A172 (cell line): ENCODE results near the gene RIC8B. TPM values are rescaled to one million over a fixed set of nuclear protein-coding genes. Genes with fewer than 3 reads are reported as not detected.
A peak's percentile ranks its signal among the peaks of the same experiment; 100 is the strongest.
"Not testable (repeated sequence)": the region's sequence is repeated elsewhere in the genome, so short reads cannot be mapped to it uniquely, and the experiment has no call there.

Experiments used
- DNase-seq: peaks from one replicate; pipeline ENCODE4 v3.0.0-alpha.2; 2015; ENCODE audit warnings: low spot score
- total RNA-seq: library from RNA; depleted of rRNA; stranded (reverse); fragments of >200 nt; shearing (Covaris generic); gene quantifications from 2 replicates; pipeline ENCODE4 v1.2.3, GENCODE V29; 2014; rRNA removed

RIC8B gene, protein sequence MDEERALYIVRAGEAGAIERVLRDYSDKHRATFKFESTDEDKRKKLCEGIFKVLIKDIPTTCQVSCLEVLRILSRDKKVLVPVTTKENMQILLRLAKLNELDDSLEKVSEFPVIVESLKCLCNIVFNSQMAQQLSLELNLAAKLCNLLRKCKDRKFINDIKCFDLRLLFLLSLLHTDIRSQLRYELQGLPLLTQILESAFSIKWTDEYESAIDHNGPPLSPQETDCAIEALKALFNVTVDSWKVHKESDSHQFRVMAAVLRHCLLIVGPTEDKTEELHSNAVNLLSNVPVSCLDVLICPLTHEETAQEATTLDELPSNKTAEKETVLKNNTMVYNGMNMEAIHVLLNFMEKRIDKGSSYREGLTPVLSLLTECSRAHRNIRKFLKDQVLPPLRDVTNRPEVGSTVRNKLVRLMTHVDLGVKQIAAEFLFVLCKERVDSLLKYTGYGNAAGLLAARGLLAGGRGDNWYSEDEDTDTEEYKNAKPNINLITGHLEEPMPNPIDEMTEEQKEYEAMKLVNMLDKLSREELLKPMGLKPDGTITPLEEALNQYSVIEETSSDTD
- 11.3 and 20.7 TPM in 2 replicates for total RNA-seq

GRCh38 chr12:106774005-106774807, at the start of gene RIC8B:
Gene RIC8B (plus strand): TSS chr12:106774682. CDS start chr12:106774746, 64 bp downstream.
- peak; percentile 98 for DNase-seq

DNA sequence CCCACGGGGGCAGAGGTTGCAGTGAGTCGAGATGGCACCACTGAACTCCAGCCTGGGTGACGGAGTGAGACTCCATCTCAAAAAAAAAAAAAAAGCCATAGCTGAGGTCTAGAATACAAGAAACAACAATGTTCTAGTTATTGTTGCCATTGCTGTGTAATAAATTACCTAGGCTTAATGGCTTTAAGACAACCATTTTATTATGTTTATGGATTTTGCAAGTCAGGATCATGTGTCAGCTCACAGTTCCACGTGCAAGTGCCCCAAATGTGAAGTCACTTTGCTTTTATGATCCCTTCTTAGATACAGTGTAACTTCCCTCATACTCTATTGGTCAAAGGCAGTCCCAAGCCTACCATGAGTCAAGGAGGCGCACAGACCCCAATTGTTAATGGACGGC, 49.5 kb upstream of the RIC8B start:
- DNase-seq = no peak

DNA sequence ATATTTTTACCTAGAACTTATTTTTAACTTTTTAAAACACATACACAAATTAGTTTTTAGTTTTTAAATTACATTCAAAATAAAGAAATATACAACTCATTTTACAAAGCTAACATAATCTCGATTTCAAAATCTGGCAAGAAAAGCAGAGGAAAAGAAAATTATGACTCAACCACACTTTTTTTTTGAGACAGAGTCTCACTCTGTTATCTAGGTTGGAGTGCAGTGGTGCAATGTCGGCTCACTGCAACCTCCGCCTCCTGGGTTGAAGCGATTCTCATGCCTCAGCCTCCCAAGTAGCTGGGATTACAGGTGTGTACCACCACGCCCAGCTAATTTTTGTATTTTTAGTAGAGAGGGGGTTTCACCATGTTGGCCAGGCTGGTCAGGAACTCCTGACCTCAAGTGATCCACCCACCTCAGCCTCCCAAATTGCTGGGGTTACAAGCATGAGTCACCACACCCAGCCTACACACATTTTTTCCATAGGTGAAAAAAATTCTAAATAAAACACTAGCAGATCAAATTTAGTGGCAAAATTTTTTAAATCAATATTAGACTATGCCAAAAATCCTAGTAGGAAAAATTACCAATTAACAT, 47.8 kb upstream of the RIC8B start:
- DNase-seq = not testable (repeated sequence)

- no peak for DNase-seq
Measured at GRCh38 chr12:106729611-106730010, 44.9 kb upstream of the RIC8B start.

DNA sequence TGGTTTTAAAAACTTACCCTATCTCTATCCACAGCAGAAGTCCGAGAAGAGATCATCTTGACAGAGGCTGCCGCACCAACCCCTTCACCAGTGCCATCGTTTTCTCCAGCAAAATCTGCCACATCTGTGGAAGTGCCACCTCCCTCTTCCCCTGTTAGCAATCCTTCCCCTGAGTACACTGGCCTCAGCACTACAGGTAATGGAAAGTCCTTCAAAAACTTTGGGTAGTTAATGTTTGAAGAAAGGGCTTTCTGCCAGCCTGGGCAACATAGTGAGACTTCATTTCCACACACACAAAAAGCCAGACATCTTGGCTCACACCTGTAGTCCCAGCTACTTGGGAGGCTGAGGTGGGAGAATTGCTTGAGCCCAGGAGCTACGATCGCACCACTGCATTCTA, 41.6 kb upstream of the RIC8B start:
- DNase-seq = no peak

GRCh38 chr12:106733660-106734059, 40.8 kb upstream of the RIC8B start:
- DNase-seq = no peak

DNA sequence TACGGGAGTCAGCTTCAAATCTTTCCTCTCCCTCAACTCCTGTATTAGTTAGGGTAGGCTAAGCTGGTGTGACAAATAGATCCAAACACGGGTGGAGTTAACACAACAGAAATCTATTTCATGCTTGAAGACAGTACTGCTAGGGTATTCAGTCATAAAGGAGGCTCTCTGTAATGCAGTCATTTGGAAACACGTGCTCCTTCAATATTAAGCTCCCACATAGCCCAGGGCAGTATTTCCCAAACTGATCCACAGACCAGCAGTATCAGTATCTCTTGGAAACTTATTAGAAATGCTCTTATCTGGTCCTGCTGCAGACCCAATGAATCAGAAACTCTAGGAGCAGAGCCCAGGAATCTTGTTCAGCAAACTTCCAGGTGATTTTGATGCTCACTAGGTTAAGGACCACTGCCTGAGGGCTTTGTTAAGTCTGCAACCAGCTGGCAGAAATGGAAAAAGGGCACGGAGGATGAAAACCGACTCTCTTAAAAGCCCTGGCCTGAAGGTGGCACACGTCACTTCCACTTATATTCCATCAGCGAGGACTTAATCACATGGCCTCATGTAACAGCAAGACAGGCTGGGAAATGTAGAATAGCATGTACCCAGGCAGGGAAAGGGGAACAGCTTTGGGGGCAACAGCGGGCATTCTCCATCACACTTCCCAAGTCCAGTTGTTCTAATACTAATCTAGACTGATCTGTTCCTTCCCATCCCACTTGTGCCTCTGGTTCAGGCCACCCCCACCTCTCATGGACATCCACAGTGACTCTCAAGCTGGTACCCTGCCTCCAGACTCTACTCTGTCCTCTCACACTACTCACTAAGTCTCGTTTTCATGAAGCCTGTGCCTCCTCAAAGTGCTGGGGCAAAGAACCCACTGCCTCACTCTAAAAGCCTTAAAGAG, 38.2 kb upstream of the RIC8B start:
- DNase-seq = no peak

DNA sequence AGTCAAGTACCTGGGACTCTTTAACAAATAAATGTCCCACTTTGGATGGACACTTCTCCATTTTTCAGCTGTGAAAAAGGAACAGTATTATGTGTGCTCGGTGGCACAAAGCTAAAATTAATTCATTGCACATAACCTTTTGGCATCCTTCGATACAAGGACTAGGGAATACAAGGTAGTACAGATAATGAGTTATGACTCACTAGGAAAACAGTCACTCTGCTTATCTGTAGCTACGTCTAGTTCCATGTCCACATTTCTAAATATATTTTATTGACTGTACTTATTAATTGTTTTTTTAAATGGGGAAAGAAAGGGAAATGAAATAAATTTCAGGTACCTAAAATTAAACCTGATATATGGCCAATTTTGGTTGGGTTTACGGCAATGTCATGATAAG, 35.2 kb upstream of the RIC8B start:
- peak; percentile 63 for DNase-seq

- DNase-seq = peak; percentile 73
Measured at GRCh38 chr12:106739815-106740530, 34.5 kb upstream of the RIC8B start.

DNA sequence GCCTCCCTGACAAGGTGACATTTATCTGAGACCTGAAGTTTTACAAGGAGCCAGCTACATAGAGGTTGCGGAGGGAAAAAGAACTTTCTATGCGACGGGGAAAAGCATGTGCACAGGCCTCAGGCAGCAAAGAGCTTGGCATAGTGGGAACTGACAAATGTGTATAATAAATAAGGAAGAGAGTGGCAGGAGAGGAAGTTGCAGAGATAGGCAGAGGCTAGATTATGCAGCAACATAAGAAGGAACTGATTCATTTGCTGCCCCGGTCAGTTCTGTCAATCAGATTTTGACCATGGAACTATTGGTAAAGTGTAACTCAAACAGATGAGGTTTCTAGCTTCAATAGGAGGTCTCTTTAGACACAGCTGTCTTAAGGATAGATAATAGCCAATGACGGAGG, 33.7 kb upstream of the RIC8B start:
- no peak for DNase-seq

- DNase-seq = no peak
Measured at GRCh38 chr12:106741247-106741646, 33.2 kb upstream of the RIC8B start.

- no peak for DNase-seq
Measured at GRCh38 chr12:106743270-106743988, 31.1 kb upstream of the RIC8B start.

- no peak for DNase-seq
Measured at GRCh38 chr12:106744600-106744999, 29.9 kb upstream of the RIC8B start.

DNA sequence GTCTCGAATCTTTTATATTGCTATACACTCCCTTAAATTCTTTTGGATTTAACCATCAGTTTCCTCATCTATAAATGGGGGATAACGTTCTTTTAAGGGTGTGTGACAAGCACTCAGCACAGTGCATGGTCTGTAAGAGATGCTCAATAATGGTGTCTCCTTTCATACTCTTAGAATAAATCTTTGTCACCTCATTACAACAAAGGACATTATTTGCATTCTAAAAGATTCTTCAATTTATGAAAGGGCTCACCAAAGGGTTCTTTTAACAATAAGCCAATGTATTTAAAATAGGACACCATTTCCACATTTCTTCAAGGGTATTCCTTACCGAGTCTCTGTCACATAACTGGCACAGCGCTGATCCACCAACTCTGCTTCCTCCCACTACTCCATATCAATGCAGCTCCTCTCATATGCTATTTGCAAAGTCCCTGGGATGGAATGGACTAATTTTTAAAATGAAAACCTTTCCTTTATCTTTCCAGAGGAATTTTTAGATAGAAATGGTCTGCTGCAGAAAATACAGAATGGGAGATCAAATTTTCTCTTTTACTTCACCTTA, 29.2 kb upstream of the RIC8B start:
- DNase-seq = no peak

DNA sequence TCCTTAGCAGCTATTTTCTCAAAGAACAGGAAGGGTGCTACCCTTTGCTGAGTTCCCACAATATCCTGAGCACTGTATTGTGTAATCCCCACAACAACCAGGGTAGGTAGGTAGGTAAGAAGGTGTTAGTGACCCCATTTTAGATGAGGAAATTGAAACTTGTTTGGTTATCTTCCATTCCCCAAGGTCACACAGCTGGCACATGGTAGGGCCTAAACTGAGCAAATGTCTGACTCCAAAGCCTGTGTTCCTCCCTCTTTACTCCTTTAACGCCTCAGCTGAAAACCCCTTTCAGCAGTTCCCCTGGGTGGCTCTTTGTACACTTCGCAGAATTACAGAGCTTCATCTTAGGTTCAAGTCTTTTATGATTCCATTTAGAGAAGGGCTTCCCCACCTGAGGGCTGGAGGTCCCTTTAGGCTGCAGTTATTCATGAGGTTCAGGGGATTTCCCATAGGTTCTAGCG, 26.5 kb upstream of the RIC8B start:
- DNase-seq = no peak

DNA sequence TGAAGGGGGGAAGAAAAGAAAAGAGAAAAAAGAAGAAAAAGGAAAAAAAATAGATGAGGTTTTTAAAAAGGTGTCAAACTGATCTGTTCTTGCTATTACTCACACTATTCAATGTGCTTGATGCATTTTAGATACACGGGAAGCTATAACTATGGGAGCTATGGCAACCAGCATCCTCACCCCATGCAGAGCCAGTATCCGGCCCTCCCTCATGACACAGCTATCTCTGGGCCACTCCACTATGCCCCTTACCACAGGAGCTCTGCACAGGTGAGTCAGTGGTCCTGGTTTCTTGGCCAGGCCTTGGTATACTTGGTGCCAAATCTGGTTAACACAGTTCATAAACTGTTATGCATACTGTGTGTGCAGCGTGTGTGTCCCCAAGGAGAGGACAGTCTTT, 24.0 kb upstream of the RIC8B start:
- no peak for DNase-seq

DNA sequence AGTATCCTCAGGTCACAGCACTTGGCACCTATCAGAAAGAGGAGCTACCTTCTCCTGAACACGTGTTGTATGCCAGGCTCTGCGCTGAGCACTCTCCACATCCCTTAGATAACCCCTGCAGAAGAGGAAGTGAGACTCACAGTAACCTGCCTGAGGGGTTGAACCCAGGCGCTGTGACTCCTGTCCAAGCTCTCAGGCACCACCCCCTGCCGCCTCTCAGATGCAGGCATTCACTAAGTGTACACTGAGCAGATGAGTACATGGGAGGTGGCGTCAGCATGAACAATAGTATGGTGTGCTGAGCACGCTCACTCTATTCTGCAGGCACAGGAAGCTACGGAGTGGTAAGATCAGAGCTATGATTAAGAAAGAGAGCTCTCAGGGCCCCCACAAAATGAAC, 21.0 kb upstream of the RIC8B start:
- no peak for DNase-seq

DNA sequence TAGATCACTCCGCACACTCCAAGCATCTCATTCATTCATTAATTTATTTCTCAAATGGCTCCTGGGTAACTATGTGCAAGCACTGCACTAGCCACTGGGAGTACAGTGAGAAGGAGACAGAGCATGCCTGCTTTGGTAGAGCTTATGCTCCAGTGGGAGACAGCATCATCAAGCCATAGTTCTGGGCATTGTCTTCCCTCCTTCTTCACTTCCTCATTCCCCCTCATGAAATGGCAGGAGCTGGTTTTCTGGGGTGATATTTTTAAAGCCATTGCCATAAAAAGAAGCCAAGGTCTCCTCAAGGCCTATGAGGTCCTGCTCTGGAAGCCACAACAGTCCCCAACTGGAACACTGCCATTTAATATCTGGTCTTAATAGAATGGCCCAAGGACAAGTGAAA, 20.2 kb upstream of the RIC8B start:
- no peak for DNase-seq

- DNase-seq = no peak
Measured at GRCh38 chr12:106757623-106758348, 16.7 kb upstream of the RIC8B start.
